NCI-H1092 treated with DMSO at 0.1 percent for 48 hours (cell line): Measurements from ENCODE around the gene BSND.

ENCODE experiments used
- DNase-seq: peaks from one replicate; lab custom pipeline; 2025; lab: John Stamatoyannopoulos, UW

BSND gene

GRCh38 chr1:55061000-55061705, 62.4 kb downstream of the BSND start:
- DNase-seq = no peak
